ENCODE results near the gene ZNF440. TPM values are rescaled to one million over a fixed set of nuclear protein-coding genes. Genes with fewer than 3 reads are reported as not detected.
"Not testable (repeated sequence)": the region's sequence is repeated elsewhere in the genome, so short reads cannot be mapped to it uniquely, and the experiment has no call there.

ZNF440 gene
- total RNA-seq, 1 donor from 2014 or later = 21.6 TPM

GRCh38 chr19:11856596-11857250 lies 42.6 kb downstream of the ZNF440 start:
- H3K27ac Mint-ChIP-seq = no peak overlapping the region
- no peak overlapping the region for H3K4me3 Mint-ChIP-seq
- no peak for DNase-seq (ENCODE audit: low spot score in 2 of 2, unreplicated experiment in 2 of 2)
- TF ChIP-seq CTCF (IDR thresholded peaks at IDR 0.05; ENCODE audit: unreplicated experiment) = no peak
- H3K4me1 Mint-ChIP-seq = no peaks in the 10 kb centered on the region
- H3K36me3 Mint-ChIP-seq = peaks cover 28% of the 10 kb centered on the region
- peaks cover 53% of the 10 kb centered on the region for H3K9me3 Mint-ChIP-seq
- H3K27me3 Mint-ChIP-seq (ENCODE audit: low read depth) = no peaks in the 10 kb centered on the region

GRCh38 chr19:11860721-11861120 lies 46.6 kb downstream of the ZNF440 start:
- Mint-ChIP-seq H3K27me3 (ENCODE audit: low read depth) (no peaks in the 10 kb centered on the region), H3K4me1 (no peaks in the 10 kb centered on the region), H3K36me3 (peaks cover 38% of the 10 kb centered on the region), H3K9me3 (peaks cover 70% of the 10 kb centered on the region), H3K27ac (no peak overlapping the region), H3K4me3 (no peak overlapping the region)
- TF ChIP-seq CTCF (IDR thresholded peaks at IDR 0.05; ENCODE audit: unreplicated experiment) = no peak
- no peak for DNase-seq (ENCODE audit: low spot score in 2 of 2, unreplicated experiment in 2 of 2)

- H3K36me3 Mint-ChIP-seq = peaks cover 40% of the 10 kb centered on the region
- no peak for TF ChIP-seq CTCF (IDR thresholded peaks at IDR 0.05; ENCODE audit: unreplicated experiment)
Measured at GRCh38 chr19:11861301-11861700, 47.2 kb downstream of the ZNF440 start.

GRCh38 chr19:11867766-11868165 lies 53.7 kb downstream of the ZNF440 start:
- not testable (repeated sequence) for H3K4me1 Mint-ChIP-seq; DNase-seq (ENCODE audit: low spot score in 2 of 2, unreplicated experiment in 2 of 2); H3K27ac Mint-ChIP-seq; H3K4me3 Mint-ChIP-seq; H3K27me3 Mint-ChIP-seq (ENCODE audit: low read depth)
- Mint-ChIP-seq H3K36me3 (peaks cover 62% of the 10 kb centered on the region), H3K9me3 (peaks cover 73% of the 10 kb centered on the region)

More at GRCh38 chr19:11861301-11861700, 47.2 kb downstream of the ZNF440 start:
- H3K4me1 Mint-ChIP-seq = no peaks in the 10 kb centered on the region
- H3K27me3 Mint-ChIP-seq (ENCODE audit: low read depth) = no peaks in the 10 kb centered on the region
- H3K4me3 Mint-ChIP-seq = no peak overlapping the region
- no peak for DNase-seq (ENCODE audit: low spot score in 2 of 2, unreplicated experiment in 2 of 2)
- H3K9me3 Mint-ChIP-seq = peaks cover 70% of the 10 kb centered on the region
- no peak overlapping the region for H3K27ac Mint-ChIP-seq

- no peaks in the 10 kb centered on the region for H3K4me1 Mint-ChIP-seq
- peaks cover 71% of the 10 kb centered on the region for H3K9me3 Mint-ChIP-seq
- DNase-seq (ENCODE audit: low spot score in 2 of 2, unreplicated experiment in 2 of 2) = no peak
- no peak for TF ChIP-seq CTCF (IDR thresholded peaks at IDR 0.05; ENCODE audit: unreplicated experiment)
- no peak overlapping the region for H3K4me3 Mint-ChIP-seq
- H3K36me3 Mint-ChIP-seq = peaks cover 60% of the 10 kb centered on the region
- H3K27me3 Mint-ChIP-seq (ENCODE audit: low read depth) = no peaks in the 10 kb centered on the region
- no peak overlapping the region for H3K27ac Mint-ChIP-seq
Measured at GRCh38 chr19:11868188-11868587, 54.1 kb downstream of the ZNF440 start.

GRCh38 chr19:11872624-11873023 lies 58.6 kb downstream of the ZNF440 start:
- no peak for DNase-seq (ENCODE audit: low spot score in 2 of 2, unreplicated experiment in 2 of 2)
- TF ChIP-seq CTCF (IDR thresholded peaks at IDR 0.05; ENCODE audit: unreplicated experiment) = no peak
- peaks cover 41% of the 10 kb centered on the region for H3K9me3 Mint-ChIP-seq
- H3K36me3 Mint-ChIP-seq = peaks cover 29% of the 10 kb centered on the region
- H3K4me3 Mint-ChIP-seq = no peak overlapping the region
- H3K27me3 Mint-ChIP-seq (ENCODE audit: low read depth) = no peaks in the 10 kb centered on the region
- H3K27ac Mint-ChIP-seq = no peak overlapping the region
- H3K4me1 Mint-ChIP-seq = no peaks in the 10 kb centered on the region

Measured in mesothelial cell of epicardium (in vitro differentiated cells).